Endothelial cell (in vitro differentiated cells): ENCODE data around the gene CRHR2. TPM values are rescaled to one million over a fixed set of nuclear protein-coding genes. Genes with fewer than 3 reads are reported as not detected.

Source experiments
- DNase-seq: peaks from one replicate; pipeline ENCODE4 v3.0.0; 2021; ENCODE audit warnings: low spot score
- H3K27ac Mint-ChIP-seq: one replicate; pipeline ENCODE4 v1.8.0; 2021; ENCODE audit warnings: mixed read lengths, inconsistent platforms; ENCODE audit not compliant: unreplicated experiment
- H3K27me3 Mint-ChIP-seq: one replicate; pipeline ENCODE4 v1.8.0; 2021; ENCODE audit warnings: mild to moderate bottlenecking, moderate library complexity, mixed read lengths, inconsistent platforms; ENCODE audit not compliant: unreplicated experiment
- H3K36me3 Mint-ChIP-seq: one replicate; pipeline ENCODE4 v1.8.0; 2021; ENCODE audit warnings: mild to moderate bottlenecking, low read depth, mixed read lengths, inconsistent platforms; ENCODE audit not compliant: unreplicated experiment
- H3K4me1 Mint-ChIP-seq: one replicate; pipeline ENCODE4 v1.8.0; 2021; ENCODE audit warnings: mild to moderate bottlenecking, mixed read lengths, inconsistent platforms; ENCODE audit not compliant: unreplicated experiment
- H3K4me3 Mint-ChIP-seq: one replicate; pipeline ENCODE4 v1.8.0; 2021; ENCODE audit warnings: mild to moderate bottlenecking, mixed read lengths, inconsistent platforms; ENCODE audit not compliant: unreplicated experiment
- H3K9me3 Mint-ChIP-seq: one replicate; pipeline ENCODE4 v1.8.0; 2021; ENCODE audit warnings: mixed read lengths, inconsistent platforms; ENCODE audit not compliant: unreplicated experiment
- CTCF ChIP-seq: fragments of 200-600 bp; sonication (generic); IDR thresholded peaks from one replicate; pipeline ENCODE4 v1.5.0; 2021; ENCODE audit warnings: antibody characterized with exemption; ENCODE audit not compliant: unreplicated experiment
- total RNA-seq: library from RNA; stranded (reverse); fragmentation: NEBNext Ultra II Directional; extraction: Animal tissue kit (Norgen Biotek cat#: 25700); gene quantifications from one replicate; pipeline ENCODE4 v1.2.1, GENCODE V29; 2021; ENCODE audit not compliant: unreplicated experiment

The CRHR2 gene
- total RNA-seq, 1 donor from 2014 or later: 0.38 TPM

- Mint-ChIP-seq H3K36me3 (peaks cover 22% of the 10 kb centered on the region), H3K27me3 (peaks cover 5% of the 10 kb centered on the region), H3K4me3 (no peak overlapping the region), H3K4me1 (peaks cover 9% of the 10 kb centered on the region), H3K9me3 (no peaks in the 10 kb centered on the region), H3K27ac (no peak overlapping the region)
- DNase-seq: no peak
- no peak for TF ChIP-seq CTCF
Measured at GRCh38 chr7:30654296-30655090, 27.8 kb downstream of the CRHR2 start.

GRCh38 chr7:30652698-30653641 lies 29.3 kb downstream of the CRHR2 start:
- DNase-seq: no peak
- TF ChIP-seq CTCF: no peak
- H3K9me3 Mint-ChIP-seq: no peaks in the 10 kb centered on the region
- H3K4me1 Mint-ChIP-seq: peaks cover 9% of the 10 kb centered on the region
- H3K4me3 Mint-ChIP-seq: no peak overlapping the region
- peaks cover 19% of the 10 kb centered on the region for H3K36me3 Mint-ChIP-seq
- peaks cover 6% of the 10 kb centered on the region for H3K27me3 Mint-ChIP-seq
- H3K27ac Mint-ChIP-seq: no peak overlapping the region

GRCh38 chr7:30652132-30652531 lies 30.1 kb downstream of the CRHR2 start:
- H3K27me3 Mint-ChIP-seq: peaks cover 9% of the 10 kb centered on the region
- H3K27ac Mint-ChIP-seq: no peak overlapping the region
- H3K36me3 Mint-ChIP-seq: peaks cover 17% of the 10 kb centered on the region

GRCh38 chr7:30650421-30650808 lies 31.8 kb downstream of the CRHR2 start:
- Mint-ChIP-seq H3K4me3 (no peak overlapping the region), H3K36me3 (peaks cover 19% of the 10 kb centered on the region), H3K9me3 (no peaks in the 10 kb centered on the region), H3K27ac (no peak overlapping the region), H3K27me3 (peaks cover 6% of the 10 kb centered on the region), H3K4me1 (peaks cover 9% of the 10 kb centered on the region)
- DNase-seq: no peak
- no peak for TF ChIP-seq CTCF

More at GRCh38 chr7:30652132-30652531, 30.1 kb downstream of the CRHR2 start:
- Mint-ChIP-seq H3K4me1 (peaks cover 9% of the 10 kb centered on the region), H3K9me3 (no peaks in the 10 kb centered on the region), H3K4me3 (no peak overlapping the region)
- TF ChIP-seq CTCF: no peak
- DNase-seq: no peak
